Effector CD4-positive, alpha-beta T cell (primary cell): ENCODE data around the gene WSCD2.

Source experiments
- DNase-seq: peaks from one replicate; pipeline ENCODE4 v3.0.0-alpha.2; 2020

The WSCD2 gene

DNA sequence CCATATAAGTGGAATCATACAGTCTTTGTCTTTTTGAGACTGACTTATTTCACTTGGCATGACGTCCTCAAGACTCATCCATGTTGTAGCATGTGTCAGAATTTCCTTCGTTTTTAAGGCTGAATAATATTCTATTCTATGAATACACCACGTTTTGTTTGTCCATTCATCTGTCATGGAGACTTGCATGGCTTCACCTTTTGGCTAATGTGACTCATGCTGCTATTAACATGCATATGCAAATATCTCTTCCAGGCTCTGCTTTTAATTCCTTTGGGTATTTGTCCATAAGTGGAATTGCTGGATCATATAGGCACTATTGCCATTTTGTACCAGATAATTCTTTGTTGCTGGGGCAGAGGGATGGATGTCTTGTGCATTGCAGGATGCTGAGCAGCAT, 19.6 kb upstream of the WSCD2 start:
- DNase-seq: no peak

DNA sequence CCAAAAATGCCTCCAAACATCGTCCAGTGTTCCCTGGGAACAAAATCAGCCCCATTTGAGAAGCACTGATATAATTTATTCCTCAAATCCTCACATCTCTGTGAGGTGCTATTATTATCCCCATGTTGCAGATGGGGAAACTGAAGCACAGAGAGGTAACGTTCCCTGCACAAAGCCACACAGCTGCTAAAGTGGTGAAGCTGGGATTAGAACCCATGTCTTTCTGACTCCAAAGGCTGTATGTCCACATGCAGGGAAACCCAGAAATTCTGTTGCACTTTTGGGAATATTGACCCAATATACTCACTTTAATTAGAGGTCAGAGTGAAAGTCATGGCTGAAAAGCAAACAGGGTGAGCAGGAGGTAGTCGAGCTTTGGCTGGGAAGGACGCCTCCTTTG, 19.1 kb upstream of the WSCD2 start:
- no peak for DNase-seq

DNA sequence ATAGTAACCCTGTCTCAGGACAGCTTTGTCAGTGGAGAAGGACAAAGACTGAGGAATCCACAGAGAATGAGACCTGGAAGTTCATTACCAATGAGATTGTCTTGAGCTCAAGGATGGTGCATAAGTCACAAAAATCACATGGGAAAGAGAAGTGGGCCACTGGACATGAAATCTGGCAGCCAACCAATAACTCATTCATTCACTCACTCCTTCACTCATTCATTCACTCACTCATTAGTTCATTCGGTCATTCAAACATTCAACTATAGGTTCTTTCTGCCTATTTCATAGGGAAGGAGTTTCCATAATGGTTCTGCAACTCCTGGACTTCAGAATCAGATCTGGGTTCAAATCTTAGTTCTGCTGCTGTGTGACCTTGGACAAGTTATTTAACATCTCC, 18.2 kb upstream of the WSCD2 start:
- no peak for DNase-seq

DNA sequence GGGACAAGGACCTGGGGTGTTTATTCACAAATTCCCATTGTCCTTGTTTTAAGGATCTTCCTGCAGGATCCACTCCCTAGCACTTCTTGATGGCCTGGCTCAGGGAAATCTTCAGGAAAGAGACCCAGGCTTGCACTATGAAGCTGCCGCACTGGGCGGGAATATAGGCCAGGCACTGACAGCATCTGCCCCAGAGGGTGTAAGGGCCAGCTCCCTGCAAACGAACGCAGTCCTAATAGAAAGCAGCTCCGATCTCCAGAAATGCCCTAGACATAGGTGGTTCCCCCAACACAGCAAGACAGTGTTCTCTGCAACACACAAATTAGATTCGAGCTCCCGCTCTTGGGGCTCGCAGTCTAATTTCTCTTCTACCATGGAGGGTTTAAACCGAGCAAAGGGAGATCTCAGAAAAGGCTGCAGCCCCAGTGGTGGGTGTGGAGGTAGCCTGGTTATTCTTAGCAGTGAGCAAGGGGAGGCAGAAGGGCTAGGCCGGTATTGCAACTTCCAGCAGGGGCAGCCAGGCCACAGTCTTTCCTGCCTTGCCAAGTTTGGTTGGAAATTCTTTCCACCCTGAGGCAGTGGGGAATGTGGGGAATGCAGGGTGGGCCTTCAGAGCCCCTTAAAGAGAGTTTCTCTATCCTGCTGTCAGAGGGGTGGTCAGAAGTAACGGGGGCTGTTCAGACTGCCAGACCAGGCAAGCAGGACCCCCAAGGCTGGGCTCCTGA, 16.1 kb upstream of the WSCD2 start:
- DNase-seq: no peak

DNA sequence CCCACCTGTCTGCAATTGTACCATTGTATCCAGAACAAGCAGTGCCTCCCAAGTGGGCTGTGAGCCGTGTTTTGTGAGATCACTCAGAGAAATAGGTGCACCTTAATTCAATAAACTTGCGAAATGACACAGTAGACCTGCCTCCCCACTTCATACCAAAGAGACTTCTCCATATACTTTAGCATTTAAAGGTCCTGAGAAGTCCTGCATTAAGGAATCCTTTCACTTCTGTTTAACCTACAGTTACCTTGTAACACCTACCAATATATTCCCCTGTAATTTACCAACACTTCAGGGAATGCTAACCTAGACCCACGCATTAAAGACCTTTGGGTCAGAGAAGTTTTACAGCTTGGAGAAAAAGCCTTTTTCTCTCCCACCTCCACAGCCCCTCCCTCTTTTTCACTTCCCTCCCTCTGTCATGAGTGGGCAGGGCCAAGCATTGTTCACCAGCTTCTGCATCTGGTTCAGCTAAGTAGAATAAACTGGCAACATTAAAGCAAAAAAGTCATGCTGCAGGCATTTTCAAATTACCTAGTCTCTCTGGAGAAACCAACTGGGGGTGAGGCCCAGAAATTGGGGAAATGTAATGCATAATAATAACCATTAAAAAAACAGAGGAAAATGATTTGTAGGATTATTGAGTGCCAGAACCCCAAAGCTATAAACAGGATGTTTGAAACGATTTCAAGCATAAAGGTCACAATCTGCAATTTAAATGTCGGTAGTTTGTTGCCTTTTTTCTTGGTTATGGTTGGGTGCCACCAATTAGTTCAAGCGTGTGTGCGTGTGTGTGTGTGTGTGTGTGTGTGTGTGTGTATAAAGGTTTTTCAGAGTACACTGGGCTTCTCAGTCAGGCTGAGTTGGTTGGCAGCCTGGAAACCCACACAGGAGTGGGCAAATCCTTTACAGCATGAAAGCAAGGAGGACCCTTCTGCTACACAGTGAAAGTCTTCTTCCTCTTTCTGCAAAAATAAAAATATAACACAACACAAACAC, 13.7 kb upstream of the WSCD2 start:
- DNase-seq: no peak

DNA sequence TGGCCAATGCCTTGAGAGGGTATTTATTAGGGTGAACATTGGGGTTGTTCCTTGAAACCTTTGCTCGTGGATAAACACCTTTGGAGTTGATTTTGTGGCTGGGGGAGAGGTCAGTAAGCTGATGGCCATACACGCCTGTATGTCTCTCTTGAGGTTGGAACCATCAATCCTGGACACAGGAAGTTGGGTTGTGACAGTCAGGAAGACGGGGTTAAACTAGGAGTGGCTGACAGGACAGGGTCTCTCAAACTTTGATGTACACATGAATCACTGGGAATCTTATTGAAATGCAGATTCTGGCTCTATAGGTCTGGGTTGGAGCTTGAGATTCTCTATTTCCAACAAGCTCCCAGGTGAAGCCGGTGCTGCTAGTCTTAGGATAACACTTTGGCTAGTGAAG, 12.8 kb upstream of the WSCD2 start:
- DNase-seq: no peak

DNA sequence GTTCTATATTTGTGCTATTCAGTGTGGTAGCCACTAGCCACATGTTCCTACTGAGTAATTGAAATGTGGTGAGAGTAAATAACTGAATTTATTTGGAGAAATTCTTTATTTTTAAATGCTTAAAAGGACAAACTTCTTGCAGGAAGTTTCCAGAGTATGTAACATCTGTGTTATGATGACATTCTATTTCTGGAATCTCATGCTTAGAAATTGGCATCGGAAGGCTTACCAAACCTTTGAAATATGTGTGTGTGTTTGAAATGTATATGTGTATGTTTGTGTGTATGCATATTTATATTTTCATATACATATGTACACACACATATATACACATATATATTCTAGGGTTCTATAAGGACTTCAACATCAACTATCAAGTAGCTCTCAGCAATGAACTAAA, 12.4 kb upstream of the WSCD2 start:
- DNase-seq: no peak

DNA sequence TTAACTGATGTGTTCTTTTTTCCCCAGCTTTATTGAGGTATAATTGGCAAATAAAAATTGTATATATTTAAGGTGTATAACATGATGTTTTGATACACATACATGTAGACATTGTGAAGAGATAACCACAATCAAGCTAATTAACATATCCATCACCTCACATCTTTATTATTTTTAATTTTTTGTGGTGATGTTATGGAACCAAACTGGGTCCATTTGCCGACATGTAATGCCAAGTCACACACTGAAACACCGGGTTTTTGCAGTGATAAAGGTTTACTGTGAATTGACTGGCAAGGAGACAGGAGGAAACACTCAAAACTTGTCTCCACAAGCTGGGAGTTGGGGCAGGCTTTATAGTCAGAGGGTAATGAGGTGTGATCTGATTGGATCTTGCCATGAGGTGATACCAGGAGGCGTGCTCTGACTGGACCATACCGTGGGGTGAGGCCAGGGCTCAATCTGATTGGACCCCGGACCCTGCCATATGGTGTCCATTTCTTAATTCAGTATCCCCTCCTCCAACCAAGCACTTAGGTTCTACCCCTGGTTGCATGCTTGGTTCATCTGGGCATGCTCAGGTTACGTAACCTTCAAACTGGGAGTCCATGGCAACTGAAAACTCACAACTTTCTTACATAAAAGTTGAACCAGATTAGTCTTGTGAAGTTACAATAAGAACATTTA, 11.8 kb upstream of the WSCD2 start:
- DNase-seq: no peak

DNA sequence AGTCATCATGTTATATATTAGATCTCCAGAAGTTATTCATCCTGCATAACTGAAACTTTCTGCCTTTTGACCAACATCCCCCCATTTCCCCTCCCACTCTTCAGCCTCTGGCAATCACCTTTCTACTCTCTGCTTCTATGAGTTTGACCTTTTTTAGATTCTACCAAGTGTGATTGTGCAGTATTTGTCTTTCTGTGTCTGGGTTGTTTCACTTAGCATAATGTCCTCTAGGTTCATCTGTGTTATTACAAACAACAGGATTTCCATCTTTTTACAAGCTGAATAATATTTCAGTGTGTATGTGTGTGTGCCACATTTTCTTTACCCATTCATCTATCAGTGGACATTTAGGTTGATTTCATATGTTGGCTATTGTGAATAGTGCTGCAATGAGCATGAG, 11.2 kb upstream of the WSCD2 start:
- no peak for DNase-seq

DNA sequence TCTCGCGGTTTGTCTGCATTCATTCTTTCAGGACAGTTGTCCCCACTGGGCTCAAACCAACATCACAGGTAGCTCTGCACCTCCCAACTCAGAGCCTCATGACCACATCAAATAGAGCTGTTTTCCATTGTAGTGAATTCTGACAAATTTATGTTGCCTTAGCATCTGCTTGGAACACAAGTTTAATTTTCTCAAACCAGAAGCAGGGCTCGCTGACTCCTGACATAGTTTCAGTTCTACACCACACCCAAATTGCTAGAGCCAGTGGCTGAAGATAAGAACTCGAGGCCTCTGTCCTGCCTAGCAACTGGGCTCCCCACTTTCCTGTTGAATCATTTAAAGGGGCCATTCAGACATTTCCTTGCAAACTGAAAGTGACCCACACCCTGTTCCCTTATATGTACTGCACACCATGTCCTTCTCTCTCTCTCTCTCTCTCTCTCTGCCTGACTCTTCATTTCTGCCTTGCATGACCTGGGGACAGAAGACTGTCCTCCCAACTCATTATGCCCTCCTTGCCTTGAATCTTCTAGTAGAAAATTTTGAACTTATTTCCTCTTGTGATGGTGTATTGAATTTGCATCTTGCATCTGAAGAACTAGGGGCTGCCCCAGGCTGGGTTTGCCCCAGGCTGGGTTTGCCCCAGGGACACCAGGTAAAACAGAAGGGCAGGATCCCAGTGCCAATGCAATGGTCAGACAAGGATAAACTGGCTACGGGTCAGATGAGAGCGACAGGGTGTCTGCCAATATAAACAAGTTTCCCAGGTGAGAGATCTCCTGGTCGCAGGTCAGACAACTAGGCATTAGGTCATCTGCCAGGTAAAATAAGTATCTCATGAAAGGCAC, 9.7 kb upstream of the WSCD2 start:
- no peak for DNase-seq

DNA sequence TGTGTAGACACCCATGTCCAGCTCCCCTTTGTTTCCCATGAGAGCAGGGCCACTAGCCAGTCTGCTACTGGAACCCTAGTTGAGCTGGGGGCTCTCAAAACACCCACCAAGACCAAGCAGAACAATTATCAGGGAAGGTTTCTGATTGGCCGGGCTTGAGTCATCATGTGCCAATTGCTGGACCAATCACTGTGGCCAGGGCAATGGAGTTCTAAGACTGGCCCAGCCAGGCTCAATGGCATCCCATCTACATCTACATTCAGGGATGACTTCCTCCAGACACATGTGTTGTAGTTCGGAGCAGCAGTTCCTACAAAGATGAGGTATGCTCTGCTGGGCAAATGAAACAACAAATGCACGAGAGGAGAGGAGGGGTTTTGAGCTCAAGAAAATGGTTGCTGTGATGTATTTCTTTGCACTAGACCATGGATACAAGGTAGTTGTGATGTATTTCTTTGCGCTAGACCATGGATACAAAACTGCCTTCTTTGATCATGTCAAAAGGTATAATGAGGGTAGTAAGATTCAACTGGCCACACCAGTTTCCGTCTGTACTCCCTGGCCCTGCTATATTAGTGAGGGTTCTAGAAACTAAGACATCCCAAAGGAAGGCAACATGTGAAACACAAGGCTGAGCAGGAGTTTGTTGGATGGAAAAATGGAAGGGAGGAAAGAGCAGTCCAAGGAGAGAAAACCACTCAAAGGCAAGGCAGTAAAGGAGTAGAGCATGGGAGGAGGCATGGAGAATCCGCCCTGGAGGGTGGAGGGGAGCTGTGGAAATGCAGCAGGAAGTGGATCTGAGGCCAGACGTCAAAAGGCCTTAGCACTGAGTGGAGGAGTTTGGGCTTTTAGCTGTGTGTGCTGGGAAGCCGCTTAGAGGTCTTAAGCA, 8.9 kb upstream of the WSCD2 start:
- DNase-seq: no peak

DNA sequence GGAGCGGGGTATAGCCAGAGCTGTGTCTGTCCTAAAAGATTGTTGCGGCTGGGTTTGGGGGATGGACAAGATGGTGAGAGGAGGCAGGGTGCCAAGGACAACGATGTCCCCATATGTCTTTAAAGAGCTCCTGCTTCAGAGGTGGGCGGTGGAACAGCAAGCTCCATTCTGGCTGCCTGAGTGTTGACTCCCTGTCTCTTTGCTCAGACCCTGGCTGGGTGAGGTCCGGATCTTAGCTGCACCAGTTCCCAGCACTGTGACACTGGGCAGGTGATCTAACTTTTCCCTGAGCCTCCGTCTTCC, 8.3 kb upstream of the WSCD2 start:
- DNase-seq: no peak

DNA sequence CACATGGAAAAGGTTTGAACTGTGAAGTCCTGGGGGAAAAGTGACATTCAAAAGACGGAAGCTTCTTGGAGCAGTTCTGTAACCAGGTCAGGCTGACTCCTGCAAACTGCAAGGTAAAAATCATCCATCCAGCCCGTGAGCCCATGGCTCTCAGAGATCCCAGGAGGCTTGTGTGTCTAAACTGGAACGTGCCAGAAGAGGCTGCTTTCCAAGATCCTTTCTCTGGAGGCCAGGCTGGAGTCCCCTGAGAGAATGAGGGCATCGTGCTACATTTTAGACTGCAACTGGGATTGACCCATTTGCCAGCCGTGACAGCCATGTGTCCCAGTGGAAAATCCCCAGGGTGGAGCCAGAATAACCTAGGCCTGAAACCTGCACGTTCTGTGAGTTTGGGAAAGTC, 7.8 kb upstream of the WSCD2 start:
- no peak for DNase-seq

DNA sequence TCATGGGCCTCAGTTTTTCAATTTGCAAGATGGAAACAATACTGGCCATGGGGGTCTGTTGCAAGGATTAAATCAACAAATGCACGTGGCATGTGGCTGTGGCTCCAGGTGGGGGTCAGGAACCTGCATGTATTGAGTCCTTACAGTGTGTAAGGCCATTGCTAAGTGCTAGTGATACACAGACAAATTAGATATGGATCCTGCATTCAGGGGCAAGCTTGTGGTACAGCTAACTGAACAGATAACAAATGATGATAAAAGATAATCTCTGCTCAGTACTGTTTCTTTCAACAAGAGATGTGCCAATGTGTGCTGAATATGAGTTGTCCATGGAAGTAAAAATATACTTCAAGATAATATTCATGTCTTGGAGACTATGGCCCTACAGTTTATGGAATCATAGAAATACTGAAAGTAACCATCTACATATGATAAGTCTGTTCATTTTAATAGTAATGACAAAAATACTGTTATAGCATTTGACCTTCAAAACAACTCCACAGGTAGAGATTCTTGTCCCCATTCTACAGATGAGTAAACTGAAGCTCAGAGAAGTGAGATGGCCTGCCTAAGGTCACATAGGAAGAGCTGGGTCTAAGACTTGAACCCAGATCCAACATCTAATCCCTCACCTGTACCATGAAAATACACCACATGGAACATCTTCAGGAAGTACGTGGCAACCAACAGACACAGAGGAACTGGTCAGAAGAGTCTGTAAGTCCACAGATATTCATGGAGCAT, 7.2 kb upstream of the WSCD2 start:
- DNase-seq: no peak

DNA sequence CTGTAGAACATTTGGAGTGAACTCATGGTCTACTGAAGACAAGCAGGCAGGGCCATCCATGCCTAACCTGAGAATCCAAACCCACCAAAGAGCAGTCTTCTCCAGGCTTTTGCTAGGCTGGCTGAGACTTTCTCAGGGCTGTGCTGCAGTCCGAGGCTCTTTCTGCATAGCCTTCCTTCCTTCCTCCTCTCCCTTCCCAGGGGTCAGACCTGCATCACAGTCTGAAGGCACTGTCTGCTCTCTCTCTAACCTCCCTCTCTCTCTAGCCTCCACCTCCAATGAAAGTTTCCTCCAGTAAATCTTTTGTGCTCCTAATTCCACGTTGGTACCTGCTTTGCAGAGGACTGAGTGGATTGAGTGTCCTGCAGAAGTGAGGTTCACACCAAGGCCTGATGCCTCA, 6.4 kb upstream of the WSCD2 start:
- DNase-seq: no peak

DNA sequence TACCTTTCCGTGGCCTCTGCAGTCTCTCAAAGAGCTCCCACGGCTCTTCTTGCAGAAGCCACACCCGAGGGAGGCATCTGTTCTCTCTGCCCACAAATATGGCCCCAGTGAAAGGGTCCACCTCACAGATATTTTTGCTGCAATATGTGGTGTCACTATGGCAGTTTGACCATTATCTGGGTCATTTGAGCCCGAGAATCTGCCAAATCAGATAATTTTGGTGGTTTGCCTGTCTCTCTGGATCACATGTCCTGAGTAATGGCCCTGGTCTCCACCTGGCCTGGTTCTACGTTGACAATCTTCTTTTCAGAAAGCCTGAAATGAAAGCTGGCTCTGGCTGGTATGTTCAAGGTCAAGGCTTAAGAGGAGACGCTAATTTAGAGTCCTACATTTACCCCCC, 5.7 kb upstream of the WSCD2 start:
- no peak for DNase-seq

DNA sequence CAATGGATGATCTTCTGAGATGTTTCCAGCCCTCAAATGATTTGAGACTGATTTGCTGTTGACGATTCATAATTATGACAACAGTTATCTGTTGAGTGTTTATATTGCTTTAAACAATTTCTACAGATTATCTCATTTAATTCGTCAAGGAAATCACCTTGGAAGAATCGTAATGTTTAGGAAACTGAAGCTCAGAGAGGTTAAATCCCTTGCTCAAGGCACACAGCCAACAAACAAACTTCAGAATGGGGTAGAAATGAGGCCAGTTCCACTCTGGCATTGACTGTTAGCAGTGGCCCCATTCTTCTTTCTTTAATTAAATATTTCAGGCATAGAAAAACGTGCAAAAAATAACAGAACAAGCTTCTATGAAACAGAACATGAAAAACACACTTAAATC, 4.0 kb upstream of the WSCD2 start:
- DNase-seq: no peak

DNA sequence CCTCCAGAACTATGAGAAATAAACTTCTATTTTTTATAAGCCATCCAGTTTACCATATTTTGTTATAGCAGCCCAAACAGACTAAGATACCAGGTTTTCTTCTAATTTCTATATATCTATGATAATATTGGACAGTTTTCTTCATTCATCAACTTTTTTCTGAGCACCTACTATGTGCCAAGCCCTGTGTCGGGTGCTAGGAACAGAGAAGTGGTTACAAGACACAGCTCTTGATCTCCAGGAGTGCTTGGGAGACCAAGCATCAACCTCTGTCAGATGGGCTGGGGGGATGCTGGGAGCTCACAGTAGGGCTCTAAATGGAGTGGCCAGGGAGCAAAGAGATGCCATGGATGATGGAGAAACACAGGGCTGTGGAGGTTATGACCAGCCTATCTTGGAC, 2.9 kb upstream of the WSCD2 start:
- no peak for DNase-seq

DNA sequence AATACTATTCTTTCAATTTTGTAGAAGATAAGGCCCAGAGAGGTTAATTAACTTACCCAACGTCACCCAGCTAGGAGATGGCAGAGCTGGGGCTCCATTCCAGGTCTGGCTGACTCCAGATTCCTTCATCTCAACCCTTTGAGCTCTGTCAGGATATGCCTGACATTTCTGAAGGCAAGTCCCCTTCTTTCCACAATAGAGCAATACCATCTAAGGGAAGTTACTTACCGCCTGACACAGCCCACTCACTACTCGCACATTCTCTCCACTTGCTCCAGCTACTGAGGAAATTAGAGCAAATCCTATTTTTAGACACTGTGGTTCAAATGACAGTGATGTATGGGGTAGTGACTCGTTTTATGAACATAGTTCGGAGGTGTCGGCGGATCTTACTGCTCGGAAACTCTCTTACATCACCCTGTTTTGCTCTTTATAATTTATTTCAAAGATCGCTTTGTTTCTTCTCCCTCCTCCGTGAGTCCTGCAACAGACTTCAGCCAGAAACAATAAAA, 2.0 kb upstream of the WSCD2 start:
- DNase-seq: no peak

DNA sequence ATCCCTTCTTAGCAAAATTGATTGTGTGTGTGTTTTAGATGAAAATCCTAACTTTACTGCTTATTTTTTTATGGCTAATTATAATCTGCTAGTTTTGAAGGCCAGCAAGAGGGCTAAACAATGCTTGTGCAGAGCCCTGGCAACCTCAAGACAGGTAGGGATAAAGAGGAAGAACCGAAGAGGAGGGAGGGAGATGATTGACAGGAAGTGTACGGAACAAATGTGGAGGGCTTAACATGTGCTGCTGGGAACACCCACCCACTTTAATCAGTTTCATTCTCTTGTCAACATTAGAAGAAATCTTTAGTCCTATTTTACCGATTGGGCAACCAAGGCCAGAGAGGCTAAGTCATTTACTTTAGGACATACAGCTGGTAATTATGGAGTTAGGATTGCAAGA, 1.4 kb upstream of the WSCD2 start:
- DNase-seq: no peak
